T-helper 2 cell treated with Interferon-gamma antibody and Interleukin-4, amounts not matched to agents 100 ng/mL and 5 ng/mL, for 36 hours (primary cell): ENCODE results near the gene CSDE1. TPM values are rescaled to one million over a fixed set of nuclear protein-coding genes. Genes with fewer than 3 reads are reported as not detected.

Source experiments
- intact Hi-C: fragments of 100-400 bp; cut with micrococcal nuclease; formaldehyde crosslinking; loops from one replicate; pipeline ENCODE4 v1.15.1; 2023
- total RNA-seq: library from RNA; stranded (reverse); gene quantifications from 2 replicates; pipeline ENCODE4 v1.2.3, GENCODE V29; 2022

Gene CSDE1
- total RNA-seq, 1 donor from 2014 or later, result 346 TPM

DNA sequence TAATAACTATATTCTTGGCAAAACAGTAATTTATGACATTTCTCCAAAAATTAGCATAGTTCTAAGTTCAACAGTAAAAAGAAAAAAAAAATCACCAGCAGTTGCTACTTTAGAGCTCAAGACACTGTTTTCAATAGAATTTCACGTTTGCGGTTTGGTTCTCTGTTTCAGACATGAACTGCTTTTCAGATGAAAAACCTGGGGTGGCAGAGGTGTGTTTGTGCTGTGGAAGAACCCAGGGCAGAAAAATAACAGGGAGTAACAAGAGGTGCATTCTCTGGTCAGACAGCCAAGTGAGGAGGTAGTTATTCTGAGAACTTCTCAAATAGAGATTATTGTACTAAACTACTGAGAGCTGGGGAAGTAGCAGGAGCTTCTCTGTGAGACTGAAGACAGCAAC lies 50.2 kb downstream of the CSDE1 start:
- intact Hi-C loops, result no loop called here

DNA sequence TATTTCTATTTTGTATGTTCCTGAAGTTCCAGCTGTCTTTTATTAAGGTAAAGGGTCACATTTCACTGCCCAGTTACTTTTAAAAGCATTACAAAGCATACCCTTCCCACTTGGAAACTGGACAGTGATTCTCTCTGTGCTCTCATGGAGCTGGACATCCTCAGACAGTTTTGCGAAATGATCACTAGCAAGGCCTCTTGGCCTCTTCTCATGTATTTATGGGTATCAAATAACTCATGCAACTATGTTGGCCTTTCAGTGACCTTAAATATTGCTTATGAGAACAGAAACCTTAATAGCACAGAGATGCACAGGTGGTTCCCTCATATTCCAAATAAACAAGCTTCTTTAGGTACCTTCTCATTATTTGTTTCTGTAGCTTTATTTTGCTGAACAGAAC lies 54.5 kb downstream of the CSDE1 start:
- intact Hi-C loops, result no loop called here

- intact Hi-C loops, result no loop called here
Measured at GRCh38 chr1:114702737-114703136, 55.0 kb downstream of the CSDE1 start.

DNA sequence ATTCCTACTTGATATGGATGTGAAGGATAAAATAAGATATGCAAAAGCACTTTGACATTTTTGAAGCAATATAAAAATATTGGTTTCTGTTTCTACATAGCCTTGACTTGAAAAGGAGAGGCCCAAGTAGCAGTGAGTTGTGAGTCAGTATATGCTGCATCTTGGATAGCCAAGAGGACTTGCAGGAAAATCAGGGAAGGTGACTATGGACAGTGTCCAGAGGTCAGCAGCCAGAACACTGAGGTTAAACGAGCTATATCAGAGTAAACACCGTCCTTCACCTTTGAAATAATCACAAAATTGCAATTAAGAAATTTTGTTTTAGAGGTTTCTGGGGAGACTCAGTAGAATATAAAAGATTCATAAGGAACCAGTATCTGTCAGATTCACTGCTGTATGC lies 55.9 kb downstream of the CSDE1 start:
- intact Hi-C loops, result no loop called here

- intact Hi-C loops, result no loop called here
Measured at GRCh38 chr1:114700036-114700600, 57.7 kb downstream of the CSDE1 start.

GRCh38 chr1:114696810-114697209 lies 61.0 kb downstream of the CSDE1 start:
- intact Hi-C loops, result no loop called here

- intact Hi-C loops, result no loop called here
Measured at GRCh38 chr1:114695430-114696058, 62.2 kb downstream of the CSDE1 start, which contains the start of gene AMPD1. AMPD1 (minus strand) TSS chr1:114695546; CDS start chr1:114695471, 75 bp downstream.

DNA sequence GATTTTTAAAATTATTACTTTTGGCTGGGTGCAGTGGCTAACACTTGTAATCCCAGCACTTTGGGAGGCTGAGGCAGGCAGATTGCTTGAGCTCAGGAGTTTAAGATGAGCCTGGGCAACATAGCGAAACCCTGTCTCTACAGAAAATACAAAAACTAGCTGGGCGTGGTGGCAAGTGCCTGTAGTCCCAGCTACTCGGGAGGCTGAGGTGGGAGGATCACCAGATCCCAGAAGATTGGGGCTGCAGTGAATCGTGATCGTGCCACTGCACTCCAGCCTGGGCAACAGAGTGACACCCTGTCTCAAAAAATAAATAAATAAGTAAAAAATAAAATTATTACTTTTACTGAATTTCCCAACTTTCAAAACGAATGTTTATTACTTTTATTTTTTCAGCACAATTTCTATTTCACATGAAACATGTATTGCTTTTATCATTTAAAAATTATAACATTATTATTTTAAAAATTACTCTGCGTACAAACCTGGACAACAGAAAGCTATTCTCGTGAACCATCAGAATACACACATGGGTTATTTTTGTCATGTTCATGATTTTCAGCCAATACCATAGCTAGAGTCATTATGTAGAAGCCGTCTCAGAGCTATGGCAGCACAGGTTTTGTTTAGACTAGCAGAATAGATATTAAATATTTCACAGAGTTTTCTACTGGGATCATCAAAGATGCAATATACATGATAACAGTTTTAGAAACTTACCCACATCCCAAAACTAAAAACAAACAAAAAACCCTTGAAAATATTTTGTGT lies 63.1 kb downstream of the CSDE1 start:
- intact Hi-C loops, result no loop called here

DNA sequence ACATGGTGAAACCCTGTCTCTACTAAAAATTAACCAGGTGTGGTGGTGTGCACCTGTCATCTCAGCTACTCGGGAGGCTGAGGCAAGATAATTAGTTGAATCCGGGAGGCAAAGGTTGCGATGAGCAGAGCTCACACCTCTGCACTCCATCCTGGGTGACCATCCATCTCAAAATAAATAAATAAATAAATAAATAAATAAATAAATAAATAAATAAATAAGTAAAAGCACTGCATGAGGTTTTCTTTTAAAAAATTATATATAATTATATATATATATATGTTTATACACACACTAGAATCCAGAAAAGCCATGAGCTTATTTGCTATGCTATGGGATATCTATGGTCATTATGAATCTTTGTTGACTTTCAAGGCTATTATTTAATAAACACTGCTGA lies 64.8 kb downstream of the CSDE1 start:
- intact Hi-C loops, result no loop called here

DNA sequence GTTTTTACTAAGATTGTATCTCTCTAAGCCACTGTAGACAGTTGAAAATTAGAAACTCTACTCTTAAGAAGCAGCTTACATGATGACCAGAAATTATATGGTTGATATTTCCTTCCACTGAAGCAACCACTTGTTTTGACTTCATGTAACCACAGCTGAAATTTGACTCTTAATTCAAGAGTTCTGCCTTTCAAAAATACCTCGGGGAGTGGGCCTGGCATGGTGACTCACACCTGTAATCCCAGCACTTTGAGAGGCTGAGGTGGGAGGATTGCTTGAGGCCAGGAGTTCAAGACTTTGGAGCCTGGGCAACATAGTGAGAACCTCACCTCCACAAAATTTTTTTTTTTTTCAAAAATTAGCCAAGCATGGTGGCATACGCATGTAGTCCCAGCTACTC lies 66.7 kb downstream of the CSDE1 start:
- intact Hi-C loops, result no loop called here

DNA sequence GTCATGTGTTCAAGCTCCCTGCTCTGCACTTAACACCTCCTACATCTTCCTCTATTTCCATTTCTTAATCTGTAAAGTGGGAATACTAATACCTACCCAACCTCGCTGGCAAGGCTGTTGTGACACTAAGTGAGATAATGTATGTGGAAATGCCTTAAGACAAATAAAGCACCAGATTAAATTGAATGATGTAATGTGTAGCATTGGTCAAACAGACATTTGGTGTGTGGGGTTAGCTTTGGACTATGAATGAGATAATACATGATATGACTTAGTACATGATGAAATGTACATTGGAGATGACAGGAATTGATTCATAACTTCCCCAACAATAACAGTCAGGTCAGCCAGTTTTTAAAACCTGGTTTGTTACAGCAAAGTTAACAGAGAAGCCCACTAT lies 67.6 kb downstream of the CSDE1 start:
- intact Hi-C loops, result no loop called here

DNA sequence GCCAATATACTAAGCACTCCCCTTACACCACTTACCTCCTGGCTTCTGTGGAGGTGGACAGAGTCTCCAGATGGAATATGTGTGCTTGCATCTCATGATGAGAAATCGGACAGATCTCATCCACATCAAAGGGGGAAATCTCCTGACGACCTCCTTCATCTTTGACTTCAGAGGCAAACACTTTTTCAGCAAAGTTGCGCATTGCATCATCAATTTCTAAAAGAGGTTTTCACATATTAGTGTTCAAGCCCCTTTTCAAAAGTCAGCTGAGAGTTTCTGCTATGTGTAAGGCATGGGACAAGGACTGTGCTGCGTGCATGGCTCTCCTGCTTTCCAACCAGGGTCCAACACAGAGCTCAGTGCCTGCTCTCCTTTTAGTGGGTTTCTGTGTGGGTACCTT lies 69.3 kb downstream of the CSDE1 start:
- intact Hi-C loops, result no loop called here

GRCh38 chr1:114685851-114686250 lies 71.9 kb downstream of the CSDE1 start:
- intact Hi-C loops, result no loop called here

GRCh38 chr1:114677691-114678090 lies 80.1 kb downstream of the CSDE1 start:
- intact Hi-C loops, result no loop called here

DNA sequence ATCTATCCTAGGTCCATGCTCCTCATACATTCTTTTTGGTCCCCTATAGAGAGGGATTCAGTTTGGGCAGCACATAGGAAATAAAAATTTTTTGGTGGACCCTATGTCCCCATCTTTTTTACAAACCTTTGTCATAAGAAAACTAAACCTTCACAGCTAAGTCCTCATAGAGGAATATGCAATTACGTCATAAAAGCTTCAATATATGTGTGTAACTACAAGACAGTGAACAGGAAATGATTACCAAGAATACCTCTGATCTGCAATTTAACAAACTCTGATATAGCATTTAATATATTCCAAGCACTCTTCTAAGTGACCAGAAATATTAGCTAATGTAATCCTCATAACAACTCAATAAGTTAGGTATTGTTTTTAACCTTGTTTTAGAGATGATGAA lies 81.7 kb downstream of the CSDE1 start:
- intact Hi-C loops, result no loop called here

DNA sequence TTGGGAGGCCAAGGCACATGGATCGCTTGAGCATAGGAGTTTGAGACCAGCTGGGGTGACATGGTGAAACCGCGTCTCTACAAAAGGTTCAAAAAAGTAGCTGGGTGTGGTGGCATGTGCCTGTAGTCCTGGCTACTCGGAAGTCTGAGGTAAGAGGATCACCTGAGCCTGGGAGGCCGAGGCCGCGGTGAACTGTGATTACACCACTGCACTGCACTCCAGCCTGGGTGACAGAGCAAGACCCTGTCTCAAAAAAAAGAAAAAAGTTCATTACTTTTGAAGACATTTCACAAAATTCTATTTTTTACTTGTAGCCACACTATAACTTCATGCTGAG lies 85.9 kb downstream of the CSDE1 start:
- intact Hi-C loops, result loop anchor here (5.0 kb wide), 1 partner anchor 90 kb away; the partner anchor contains the start of gene BCAS2

GRCh38 chr1:114671011-114671938 lies 86.5 kb downstream of the CSDE1 start:
- intact Hi-C loops, result loop anchor here (5.0 kb wide), 1 partner anchor 89 kb away; the partner anchor contains the start of gene BCAS2

- intact Hi-C loops, result loop anchor here (1.0 to 5.0 kb wide), 4 partner anchors 46 to 324 kb away; partner anchors contain the start of genes BCAS2, NRAS and TRIM33
Measured at GRCh38 chr1:114670083-114671010, 87.4 kb downstream of the CSDE1 start.

DNA sequence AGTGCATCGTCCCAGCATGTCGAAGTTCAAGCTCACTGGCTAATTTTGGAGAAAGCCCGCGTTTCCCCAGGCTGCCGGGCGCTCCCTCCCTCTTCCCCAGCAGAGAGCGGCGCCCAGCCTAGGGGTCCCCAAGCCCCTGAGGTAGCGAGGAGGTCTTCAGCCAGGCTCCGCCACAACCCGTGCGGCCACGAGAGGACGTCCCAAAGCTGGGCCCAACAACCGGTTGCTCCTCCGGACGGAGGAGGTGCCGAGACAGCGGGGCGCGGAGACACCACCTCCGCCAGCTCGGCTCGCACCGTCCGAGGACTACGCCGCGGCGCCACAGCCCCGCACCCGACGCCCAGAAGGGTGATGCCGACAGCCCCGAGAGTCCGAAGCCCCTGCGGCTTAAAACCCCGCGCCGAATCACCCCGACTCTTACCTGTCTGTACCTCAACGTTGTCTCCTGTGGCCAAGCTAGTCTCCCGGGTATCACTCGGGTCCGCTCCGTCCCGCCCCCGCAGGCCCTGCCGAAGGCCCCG lies 88.2 kb downstream of the CSDE1 start, which contains the start of gene DENND2C:
Gene DENND2C, minus strand, starts transcription at position 488 of the 521 bp plus-strand sequence. CDS start 44,065 bp downstream, outside the sequence.
- intact Hi-C loops, result loop anchor here (1.0 to 5.0 kb wide), 4 partner anchors 47 to 323 kb away; partner anchors contain the start of genes BCAS2, NRAS and TRIM33
